GM10248 (cell line): Measurements from ENCODE around the gene HINT3.

ENCODE experiments used
- CTCF ChIA-PET: fragments of 300-600 bp; sonication (Branson Sonifier 250); formaldehyde crosslinking; extraction: SDS; loops from one replicate; lab custom pipeline; 2021; ENCODE audit warnings: antibody characterized with exemption; lab: Yijun Ruan, JAX
- POLR2A ChIA-PET: fragments of 350-650 bp; sonication (Branson Sonifier 250); formaldehyde crosslinking; extraction: SDS; loops from one replicate; lab custom pipeline; 2020; ENCODE audit warnings: antibody characterized with exemption; lab: Yijun Ruan, JAX
- DNase-seq: peaks from one replicate; pipeline ENCODE4 v3.0.0; 2012; ENCODE audit errors: extremely low spot score
- TF ChIP-seq, protein P1 (sequence below): IDR thresholded peaks from 2 replicates; pipeline ENCODE4 v1.5.1; 2012; ENCODE audit warnings: mild to moderate bottlenecking, low read depth; ENCODE audit errors: extremely low read depth, missing control alignments, control extremely low read depth

HINT3 gene

GRCh38 chr6:125918681-125919566 is 37.6 kb upstream of the HINT3 start:
- TF ChIP-seq, protein P1, sequence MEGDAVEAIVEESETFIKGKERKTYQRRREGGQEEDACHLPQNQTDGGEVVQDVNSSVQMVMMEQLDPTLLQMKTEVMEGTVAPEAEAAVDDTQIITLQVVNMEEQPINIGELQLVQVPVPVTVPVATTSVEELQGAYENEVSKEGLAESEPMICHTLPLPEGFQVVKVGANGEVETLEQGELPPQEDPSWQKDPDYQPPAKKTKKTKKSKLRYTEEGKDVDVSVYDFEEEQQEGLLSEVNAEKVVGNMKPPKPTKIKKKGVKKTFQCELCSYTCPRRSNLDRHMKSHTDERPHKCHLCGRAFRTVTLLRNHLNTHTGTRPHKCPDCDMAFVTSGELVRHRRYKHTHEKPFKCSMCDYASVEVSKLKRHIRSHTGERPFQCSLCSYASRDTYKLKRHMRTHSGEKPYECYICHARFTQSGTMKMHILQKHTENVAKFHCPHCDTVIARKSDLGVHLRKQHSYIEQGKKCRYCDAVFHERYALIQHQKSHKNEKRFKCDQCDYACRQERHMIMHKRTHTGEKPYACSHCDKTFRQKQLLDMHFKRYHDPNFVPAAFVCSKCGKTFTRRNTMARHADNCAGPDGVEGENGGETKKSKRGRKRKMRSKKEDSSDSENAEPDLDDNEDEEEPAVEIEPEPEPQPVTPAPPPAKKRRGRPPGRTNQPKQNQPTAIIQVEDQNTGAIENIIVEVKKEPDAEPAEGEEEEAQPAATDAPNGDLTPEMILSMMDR = no peak
- ChIA-PET CTCF (interaction anchor here (0.8 to 14.4 kb wide), 8 partner anchors 8 to 56 kb away, joined by 3 to 138 read pairs (median 6); partner anchors contain the start of gene HINT3), POLR2A (no interaction called here)
- DNase-seq = peak; percentile 71

GRCh38 chr6:125919618-125920017 is 37.0 kb upstream of the HINT3 start:
- POLR2A ChIA-PET = no interaction called here
- no peak for DNase-seq
- TF ChIP-seq, protein P1 = no peak
- CTCF ChIA-PET = interaction anchor here (0.8 to 14.4 kb wide), 9 partner anchors 9 to 55 kb away, joined by 3 to 138 read pairs (median 5); partner anchors contain the start of gene HINT3

- CTCF ChIA-PET = interaction anchor here (1.0 to 14.4 kb wide), 3 partner anchors 17 to 33 kb away, joined by 3 to 138 read pairs (median 93); partner anchors contain the start of gene HINT3
These were observed 34.2 kb upstream of the HINT3 start for GRCh38 chr6:125922322-125922860.

GRCh38 chr6:125923366-125923877 is 33.1 kb upstream of the HINT3 start:
- TF ChIP-seq, protein P1 = no peak
- ChIA-PET POLR2A (no interaction called here), CTCF (interaction anchor here (1.3 to 14.4 kb wide), 4 partner anchors 10 to 127 kb away, joined by 3 to 138 read pairs (median 12); partner anchors contain the start of gene HINT3)
- no peak for DNase-seq

More at GRCh38 chr6:125922322-125922860, 34.2 kb upstream of the HINT3 start:
- no peak for DNase-seq
- POLR2A ChIA-PET = no interaction called here
- TF ChIP-seq, protein P1 = no peak

DNA sequence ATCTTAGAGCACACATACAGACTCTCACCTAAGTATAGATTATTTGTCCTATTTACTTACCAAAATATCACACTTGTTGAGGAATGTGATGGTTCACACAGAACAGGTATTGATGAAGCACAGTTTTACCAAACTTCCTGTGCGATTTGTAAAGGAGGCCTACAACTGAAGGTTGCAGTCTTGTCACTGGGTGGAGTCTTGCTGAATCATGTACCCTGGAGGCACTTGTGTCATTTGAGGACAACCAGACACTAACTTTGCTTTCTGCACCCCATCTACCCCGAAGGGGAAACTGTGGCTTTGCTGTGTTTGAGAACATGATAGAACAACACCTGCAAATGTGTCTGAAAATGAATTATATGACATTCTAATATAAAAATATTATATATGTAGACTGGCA is 32.4 kb upstream of the HINT3 start:
- no peak for DNase-seq
- TF ChIP-seq, protein P1 = no peak
- ChIA-PET POLR2A (no interaction called here), CTCF (interaction anchor here (1.1 to 14.4 kb wide), 9 partner anchors 10 to 128 kb away, joined by 3 to 138 read pairs (median 4); partner anchors contain the start of gene HINT3)
